ENCODE measurements around the gene SLC39A9.

DNA sequence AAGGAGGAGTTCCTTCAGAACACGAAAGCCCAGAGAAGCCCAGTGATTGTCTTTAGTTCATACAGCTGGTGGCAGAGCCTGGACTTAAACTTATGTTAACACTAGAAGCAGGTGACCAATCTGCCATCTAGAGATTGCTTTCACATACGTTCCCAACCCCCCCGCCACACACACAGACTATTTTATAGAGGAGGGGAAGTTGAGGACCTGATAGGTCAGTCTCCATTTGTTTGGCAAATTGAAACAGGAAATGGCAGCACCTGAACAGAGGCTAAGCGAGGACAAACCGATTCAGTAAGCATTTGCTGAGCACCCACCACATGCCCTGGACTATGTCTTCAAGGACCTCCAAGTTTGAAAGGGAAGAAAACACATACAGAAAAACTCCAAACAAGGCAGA is 81.2 kb downstream of the SLC39A9 start:
- TF ChIP-seq CTCF (IDR thresholded peaks at IDR 0.05): no peak
- no peak for TF ChIP-seq POLR2A (IDR thresholded peaks at IDR 0.05)

All from esophagus squamous epithelium (tissue), 4 donors.